EL (cell line): ENCODE results near the gene FIBP.
"Not testable (repeated sequence)": the region's sequence is repeated elsewhere in the genome, so short reads cannot be mapped to it uniquely, and the experiment has no call there.

Experiments used
- DNase-seq: peaks from one replicate; pipeline ENCODE4 v3.0.0-alpha.2; 2016

FIBP gene

GRCh38 chr11:65912845-65913244 lies 24.6 kb upstream of the FIBP start:
- peak; percentile 87 for DNase-seq

- DNase-seq: peak; percentile 98
These were observed 23.7 kb upstream of the FIBP start for GRCh38 chr11:65911682-65912568.

GRCh38 chr11:65907878-65908277 lies 19.6 kb upstream of the FIBP start:
- no peak for DNase-seq

GRCh38 chr11:65906602-65907001 lies 18.3 kb upstream of the FIBP start:
- DNase-seq: no peak

GRCh38 chr11:65903715-65904114 lies 15.4 kb upstream of the FIBP start:
- DNase-seq: no peak

- peak; percentile 98 for DNase-seq
These were observed 14.8 kb upstream of the FIBP start for GRCh38 chr11:65903068-65903481.

GRCh38 chr11:65900899-65901180 lies 12.6 kb upstream of the FIBP start:
- DNase-seq: no peak

GRCh38 chr11:65900125-65900898 lies 12.0 kb upstream of the FIBP start, which contains the start of gene FOSL1:
FOSL1 (minus strand) TSS chr11:65900388; CDS start chr11:65900339, 49 bp downstream.
- DNase-seq: peak; percentile 97

GRCh38 chr11:65899356-65900124 lies 11.3 kb upstream of the FIBP start:
- DNase-seq: peak; percentile 90

GRCh38 chr11:65898656-65899355 lies 10.5 kb upstream of the FIBP start:
- no peak for DNase-seq

- DNase-seq: no peak
These were observed 8.8 kb upstream of the FIBP start for GRCh38 chr11:65897020-65897471.

GRCh38 chr11:65896034-65896999 lies 8.0 kb upstream of the FIBP start:
- no peak for DNase-seq

- DNase-seq: no peak
These were observed 7.3 kb upstream of the FIBP start for GRCh38 chr11:65895482-65895981.

- peak; percentile 46 for DNase-seq
These were observed 5.8 kb upstream of the FIBP start for GRCh38 chr11:65894034-65894591.

- peak; percentile 53 for DNase-seq
These were observed 4.5 kb upstream of the FIBP start for GRCh38 chr11:65892661-65893317.

- DNase-seq: not testable (repeated sequence)
These were observed 3.9 kb upstream of the FIBP start for GRCh38 chr11:65892137-65892540.

GRCh38 chr11:65891219-65892136 lies 3.2 kb upstream of the FIBP start:
- DNase-seq: peak; percentile 81

- peak; percentile 97 for DNase-seq
These were observed 2.3 kb upstream of the FIBP start, which contains the start of gene CCDC85B for GRCh38 chr11:65890324-65891218. CCDC85B (plus strand) TSS chr11:65890673; CDS start chr11:65890784, 111 bp downstream.
